Measurements from ENCODE around the gene NSUN5.
"Not testable (repeated sequence)": the region's sequence is repeated elsewhere in the genome, so short reads cannot be mapped to it uniquely, and the experiment has no call there.

NSUN5 gene

GRCh38 chr7:73308665-73309214 lies at the start of gene NSUN5:
Gene NSUN5 (minus strand): TSS chr7:73308826. CDS start chr7:73308790, 36 bp downstream.
- DNase-seq: peak; percentile 43

GRCh38 chr7:73356159-73356558 lies 47.5 kb upstream of the NSUN5 start:
- no peak for DNase-seq

- DNase-seq: no peak
Measured at GRCh38 chr7:73354821-73355220, 46.2 kb upstream of the NSUN5 start.

- no peak for DNase-seq
Measured at GRCh38 chr7:73354196-73354595, 45.6 kb upstream of the NSUN5 start.

GRCh38 chr7:73353243-73353642 lies 44.6 kb upstream of the NSUN5 start:
- no peak for DNase-seq

GRCh38 chr7:73352784-73353183 lies 44.2 kb upstream of the NSUN5 start:
- no peak for DNase-seq

GRCh38 chr7:73351447-73352167 lies 43.0 kb upstream of the NSUN5 start:
- no peak for DNase-seq

- no peak for DNase-seq
Measured at GRCh38 chr7:73350306-73351068, 41.9 kb upstream of the NSUN5 start.

GRCh38 chr7:73349763-73350162 lies 41.1 kb upstream of the NSUN5 start:
- no peak for DNase-seq

- DNase-seq: no peak
Measured at GRCh38 chr7:73345951-73346350, 37.3 kb upstream of the NSUN5 start.

- no peak for DNase-seq
Measured at GRCh38 chr7:73345538-73345937, 36.9 kb upstream of the NSUN5 start.

- DNase-seq: peak; percentile 28
Measured at GRCh38 chr7:73343671-73344380, 35.2 kb upstream of the NSUN5 start.

GRCh38 chr7:73342645-73343044 lies 34.0 kb upstream of the NSUN5 start:
- no peak for DNase-seq

- DNase-seq: no peak
Measured at GRCh38 chr7:73341877-73342276, 33.3 kb upstream of the NSUN5 start.

GRCh38 chr7:73340514-73340913 lies 31.9 kb upstream of the NSUN5 start:
- no peak for DNase-seq

- no peak for DNase-seq
Measured at GRCh38 chr7:73338321-73338720, 29.7 kb upstream of the NSUN5 start.

GRCh38 chr7:73332447-73332846 lies 23.8 kb upstream of the NSUN5 start:
- no peak for DNase-seq

- no peak for DNase-seq
Measured at GRCh38 chr7:73330772-73331171, 22.1 kb upstream of the NSUN5 start.

GRCh38 chr7:73329861-73330581 lies 21.4 kb upstream of the NSUN5 start:
- DNase-seq: no peak

- DNase-seq: no peak
Measured at GRCh38 chr7:73328696-73329095, 20.1 kb upstream of the NSUN5 start.

- DNase-seq: not testable (repeated sequence)
Measured at GRCh38 chr7:73327922-73328321, 19.3 kb upstream of the NSUN5 start, which contains the start of the genes FKBP6 and TRIM50. Gene FKBP6 (plus strand): TSS chr7:73328161. CDS start chr7:73328429, 268 bp downstream. Gene TRIM50 (minus strand): TSS chr7:73328082. CDS start chr7:73324787, 3,295 bp downstream.

GRCh38 chr7:73327449-73327848 lies 18.8 kb upstream of the NSUN5 start:
- DNase-seq: not testable (repeated sequence)

Data from NCI-H1417 treated with DMSO at 0.1 percent for 48 hours (cell line).